ENCODE measurements around the gene SMCO4.

- TF ChIP-seq CTCF (IDR thresholded peaks at IDR 0.05 in 4 of 5, conservative IDR thresholded peaks at IDR 0.05 in 1 of 5), result no peak
- TF ChIP-seq POLR2A (IDR thresholded peaks at IDR 0.05), result no peak
Observed at GRCh38 chr11:93464927-93465540, 78.2 kb downstream of the SMCO4 start.
